ENCODE results near the gene GFPT1.

Gene GFPT1

DNA sequence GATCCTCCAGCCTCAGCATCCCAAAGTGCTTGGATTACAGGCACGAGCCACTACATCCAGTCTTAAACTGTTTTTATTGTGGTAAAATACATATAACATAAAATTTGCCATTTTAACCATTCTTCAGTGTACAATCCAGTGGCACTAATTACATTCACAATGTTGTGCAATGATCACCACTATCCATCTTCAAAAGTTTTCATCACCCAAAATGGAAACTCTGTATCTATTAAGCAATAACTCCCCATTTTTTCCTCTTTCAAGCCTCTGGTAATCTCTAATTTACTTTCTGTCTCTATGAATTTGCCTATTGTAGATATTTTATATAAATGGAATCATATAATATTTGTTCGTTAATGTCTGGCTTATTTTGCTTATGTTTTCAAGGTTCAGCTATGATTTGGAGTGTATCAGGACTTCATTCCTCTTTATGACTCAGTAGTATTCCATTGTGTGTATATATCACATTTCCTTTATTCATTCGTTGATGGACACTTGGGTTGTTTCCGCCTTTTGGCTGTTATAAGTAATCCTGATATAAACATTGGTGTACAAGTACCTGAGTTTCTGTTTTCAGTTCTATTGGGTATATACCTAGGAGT, 71.8 kb downstream of the GFPT1 start:
- Mint-ChIP-seq H3K36me3 (ENCODE audit: low read depth) (peaks cover 20% of the 10 kb centered on the region), H3K4me3 (no peak overlapping the region), H3K27me3 (no peaks in the 10 kb centered on the region), H3K27ac (no peak overlapping the region), H3K9me3 (peaks cover 16% of the 10 kb centered on the region), H3K4me1 (ENCODE audit: low read depth) (no peaks in the 10 kb centered on the region)

GRCh38 chr2:69311024-69311416, 76.0 kb downstream of the GFPT1 start:
- H3K9me3 Mint-ChIP-seq, result peaks cover 5% of the 10 kb centered on the region
- peaks cover 15% of the 10 kb centered on the region for H3K4me1 Mint-ChIP-seq (ENCODE audit: low read depth)
- peaks cover 4% of the 10 kb centered on the region for H3K27me3 Mint-ChIP-seq
- H3K4me3 Mint-ChIP-seq, result no peak overlapping the region
- peaks cover 4% of the 10 kb centered on the region for H3K36me3 Mint-ChIP-seq (ENCODE audit: low read depth)
- H3K27ac Mint-ChIP-seq, result no peak overlapping the region

GRCh38 chr2:69310111-69311023, 76.7 kb downstream of the GFPT1 start:
- H3K27ac Mint-ChIP-seq, result no peak overlapping the region
- peaks cover 7% of the 10 kb centered on the region for H3K27me3 Mint-ChIP-seq
- H3K9me3 Mint-ChIP-seq, result peaks cover 3% of the 10 kb centered on the region
- H3K4me1 Mint-ChIP-seq (ENCODE audit: low read depth), result peaks cover 17% of the 10 kb centered on the region
- H3K36me3 Mint-ChIP-seq (ENCODE audit: low read depth), result peaks cover 4% of the 10 kb centered on the region
- no peak overlapping the region for H3K4me3 Mint-ChIP-seq

GRCh38 chr2:69309351-69310110, 77.5 kb downstream of the GFPT1 start:
- Mint-ChIP-seq H3K27ac (no peak overlapping the region), H3K36me3 (ENCODE audit: low read depth) (peaks cover 4% of the 10 kb centered on the region), H3K4me1 (ENCODE audit: low read depth) (peaks cover 17% of the 10 kb centered on the region), H3K27me3 (peaks cover 10% of the 10 kb centered on the region), H3K4me3 (no peak overlapping the region), H3K9me3 (peaks cover 3% of the 10 kb centered on the region)

DNA sequence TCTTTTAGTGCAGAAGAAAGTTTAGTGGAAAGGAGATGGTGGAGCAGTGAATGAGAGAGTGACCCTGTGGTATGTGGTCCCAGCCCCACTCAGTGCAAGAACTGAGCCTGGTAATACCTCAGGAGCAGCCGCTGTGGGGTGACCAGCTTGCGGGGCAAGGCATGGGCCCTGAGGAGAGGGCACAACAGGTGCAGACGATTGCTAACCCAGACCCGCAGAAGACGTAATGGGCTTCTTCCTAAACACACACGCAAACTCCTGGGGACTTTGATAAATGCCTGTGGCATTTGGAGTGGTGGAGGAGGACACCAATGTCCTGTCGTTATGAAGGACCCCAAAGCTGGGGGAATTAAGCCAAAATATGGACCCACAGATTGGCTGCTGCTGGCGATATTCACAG, 78.7 kb downstream of the GFPT1 start:
- Mint-ChIP-seq H3K27ac (no peak overlapping the region), H3K27me3 (peaks cover 20% of the 10 kb centered on the region), H3K4me1 (ENCODE audit: low read depth) (peaks cover 17% of the 10 kb centered on the region), H3K4me3 (no peak overlapping the region), H3K9me3 (peaks cover 3% of the 10 kb centered on the region), H3K36me3 (ENCODE audit: low read depth) (peaks cover 4% of the 10 kb centered on the region)

DNA sequence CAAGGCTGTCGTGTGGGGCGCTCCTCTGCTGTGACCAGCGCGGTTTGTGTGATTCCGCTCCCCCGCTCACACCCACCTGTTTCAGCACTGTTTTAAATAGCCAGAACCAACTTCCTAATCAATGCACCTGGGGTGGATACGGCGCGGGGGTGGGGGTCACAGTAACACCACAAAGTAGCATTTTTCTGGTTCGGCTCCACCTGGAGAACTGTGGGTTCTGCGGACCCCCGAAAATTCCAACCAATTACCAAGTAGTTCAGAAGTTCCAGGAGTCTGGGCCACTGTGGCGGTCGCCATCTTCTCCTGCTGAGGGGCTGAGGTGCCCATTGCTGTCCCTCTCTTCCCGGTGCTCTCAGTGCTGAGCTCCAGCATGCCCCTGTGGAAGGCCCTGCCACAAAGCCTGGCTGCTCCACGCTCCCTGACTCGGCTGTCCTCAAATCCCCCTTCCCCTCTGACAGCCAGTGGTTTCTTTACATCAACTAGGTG, 79.4 kb downstream of the GFPT1 start:
- peaks cover 24% of the 10 kb centered on the region for H3K27me3 Mint-ChIP-seq
- H3K4me1 Mint-ChIP-seq (ENCODE audit: low read depth), result peaks cover 17% of the 10 kb centered on the region
- no peak overlapping the region for H3K27ac Mint-ChIP-seq
- H3K4me3 Mint-ChIP-seq, result peak overlapping the region; percentile 69
- H3K36me3 Mint-ChIP-seq (ENCODE audit: low read depth), result no peaks in the 10 kb centered on the region
- H3K9me3 Mint-ChIP-seq, result no peaks in the 10 kb centered on the region

DNA sequence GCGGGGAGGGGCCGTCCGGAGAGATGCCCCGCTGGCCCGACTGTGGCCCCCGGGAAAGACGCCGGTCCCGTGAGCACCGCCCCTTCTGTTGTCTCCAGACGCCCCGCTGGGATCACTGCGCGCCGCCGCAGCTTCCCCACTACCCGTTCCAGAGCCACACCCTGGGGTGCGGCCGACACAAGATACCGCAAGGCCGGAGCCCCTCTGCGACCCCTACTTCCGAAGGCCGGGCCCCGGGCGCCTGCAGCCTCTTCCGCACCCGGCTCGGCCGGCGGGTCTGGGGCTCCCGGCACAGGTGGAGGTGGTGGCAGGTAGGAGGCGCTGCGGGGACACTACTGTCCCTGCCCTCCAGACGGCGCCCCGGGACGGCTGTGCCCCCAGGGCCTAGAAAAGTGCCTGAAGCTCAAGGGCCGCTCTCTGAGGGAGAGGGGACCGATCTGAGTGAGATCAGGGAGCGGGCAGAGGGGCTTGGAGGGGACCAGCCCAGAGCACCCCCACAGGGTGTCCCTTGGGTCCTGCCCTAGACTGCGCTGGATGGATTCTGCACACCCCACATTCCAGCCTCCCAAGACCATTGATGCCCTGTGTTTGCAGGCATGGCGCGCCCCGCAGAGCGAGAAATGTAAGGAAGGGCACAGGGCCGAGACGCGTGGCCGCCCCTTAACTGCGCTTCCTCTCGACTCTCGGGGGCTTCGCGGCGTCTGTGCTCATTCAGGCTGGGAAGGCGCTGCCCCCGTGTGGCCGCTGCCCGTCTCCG, 80.0 kb downstream of the GFPT1 start:
- H3K27me3 Mint-ChIP-seq, result peaks cover 28% of the 10 kb centered on the region
- H3K36me3 Mint-ChIP-seq (ENCODE audit: low read depth), result no peaks in the 10 kb centered on the region
- no peaks in the 10 kb centered on the region for H3K9me3 Mint-ChIP-seq
- peak overlapping the region; percentile 69 for H3K4me3 Mint-ChIP-seq
- no peak overlapping the region for H3K27ac Mint-ChIP-seq
- H3K4me1 Mint-ChIP-seq (ENCODE audit: low read depth), result peaks cover 17% of the 10 kb centered on the region

DNA sequence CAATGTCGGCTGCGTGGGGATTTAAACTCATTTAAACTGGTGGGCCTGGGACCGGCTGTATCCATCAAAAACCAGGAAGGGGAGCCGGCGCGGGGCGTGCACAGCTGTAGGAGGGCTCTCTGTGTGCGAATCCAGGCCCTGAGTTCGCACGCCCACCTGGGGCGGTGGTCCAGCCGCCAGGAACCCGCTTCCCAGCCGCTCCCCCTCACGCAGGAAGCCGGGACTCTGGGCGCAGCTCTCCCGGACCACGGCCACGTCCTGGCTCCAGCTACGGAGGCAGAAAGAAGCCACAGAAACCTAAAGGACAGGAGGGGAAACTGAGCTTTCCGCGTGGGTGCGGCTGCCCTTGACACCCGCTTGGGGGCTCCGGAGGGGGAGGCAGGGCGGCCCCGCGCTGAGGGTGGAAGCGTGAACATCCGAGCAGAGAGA, 80.6 kb downstream of the GFPT1 start:
- Mint-ChIP-seq H3K4me3 (peak overlapping the region; percentile 69), H3K36me3 (ENCODE audit: low read depth) (no peaks in the 10 kb centered on the region), H3K27ac (no peak overlapping the region), H3K9me3 (no peaks in the 10 kb centered on the region), H3K4me1 (ENCODE audit: low read depth) (peaks cover 17% of the 10 kb centered on the region), H3K27me3 (peaks cover 28% of the 10 kb centered on the region)

GRCh38 chr2:69305712-69306392, 81.2 kb downstream of the GFPT1 start:
- Mint-ChIP-seq H3K36me3 (ENCODE audit: low read depth) (no peaks in the 10 kb centered on the region), H3K27me3 (peaks cover 28% of the 10 kb centered on the region), H3K4me1 (ENCODE audit: low read depth) (peaks cover 17% of the 10 kb centered on the region), H3K4me3 (peak overlapping the region; percentile 69), H3K9me3 (no peaks in the 10 kb centered on the region), H3K27ac (no peak overlapping the region)

DNA sequence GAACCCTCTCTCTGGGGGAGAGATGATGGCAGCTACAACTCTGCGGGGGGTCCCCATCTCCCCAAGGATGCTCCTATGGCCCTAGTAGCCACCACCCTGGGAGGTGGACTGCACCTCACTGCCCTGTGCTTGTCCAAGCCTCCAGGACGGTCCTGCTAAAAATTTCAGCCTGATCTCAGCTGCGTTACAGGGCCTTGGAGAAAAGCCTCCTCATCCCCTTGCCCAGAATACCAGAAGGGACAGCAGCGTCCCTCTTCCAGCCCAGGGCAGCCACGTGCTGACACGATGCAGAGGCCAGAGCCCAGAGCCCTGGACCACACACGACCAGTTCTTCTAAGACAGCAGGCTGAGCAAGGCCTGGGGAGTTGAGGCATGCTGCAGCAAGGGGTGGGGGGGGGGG, 81.9 kb downstream of the GFPT1 start:
- H3K4me3 Mint-ChIP-seq, result no peak overlapping the region
- H3K9me3 Mint-ChIP-seq, result no peaks in the 10 kb centered on the region
- no peak overlapping the region for H3K27ac Mint-ChIP-seq

DNA sequence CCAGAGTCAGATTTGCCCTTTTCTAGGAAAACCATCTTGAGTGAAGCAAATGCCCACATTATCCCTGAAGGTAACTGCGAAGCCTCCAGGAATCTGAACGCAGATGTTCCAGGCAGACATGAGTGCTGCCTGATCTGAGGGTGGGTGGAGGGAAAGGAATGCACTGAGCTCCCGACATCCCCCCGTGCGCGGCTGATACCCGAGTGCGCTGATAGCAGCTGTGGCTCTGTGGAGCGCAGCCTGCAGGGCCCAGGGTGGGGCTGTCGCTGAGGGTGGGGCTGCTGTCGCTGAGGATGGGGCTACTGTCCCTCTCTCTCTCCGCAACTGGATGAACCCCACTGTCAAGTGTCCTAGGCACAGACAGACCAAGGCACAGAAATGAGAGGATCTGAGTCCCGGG, 82.4 kb downstream of the GFPT1 start:
- H3K4me3 Mint-ChIP-seq, result no peak overlapping the region
- H3K27me3 Mint-ChIP-seq, result peaks cover 28% of the 10 kb centered on the region
- no peak overlapping the region for H3K27ac Mint-ChIP-seq
- no peaks in the 10 kb centered on the region for H3K36me3 Mint-ChIP-seq (ENCODE audit: low read depth)
- peaks cover 17% of the 10 kb centered on the region for H3K4me1 Mint-ChIP-seq (ENCODE audit: low read depth)
- no peaks in the 10 kb centered on the region for H3K9me3 Mint-ChIP-seq

More for the DNA sequence above, 81.9 kb downstream of the GFPT1 start:
- Mint-ChIP-seq H3K4me1 (ENCODE audit: low read depth) (peaks cover 17% of the 10 kb centered on the region), H3K27me3 (peaks cover 28% of the 10 kb centered on the region), H3K36me3 (ENCODE audit: low read depth) (no peaks in the 10 kb centered on the region)

GRCh38 chr2:69300650-69301049, 86.4 kb downstream of the GFPT1 start:
- Mint-ChIP-seq H3K36me3 (ENCODE audit: low read depth) (no peaks in the 10 kb centered on the region), H3K9me3 (no peaks in the 10 kb centered on the region), H3K27me3 (peaks cover 21% of the 10 kb centered on the region), H3K4me1 (ENCODE audit: low read depth) (no peaks in the 10 kb centered on the region), H3K4me3 (no peak overlapping the region), H3K27ac (no peak overlapping the region)

GRCh38 chr2:69299772-69300516, 87.1 kb downstream of the GFPT1 start:
- Mint-ChIP-seq H3K36me3 (ENCODE audit: low read depth) (no peaks in the 10 kb centered on the region), H3K27ac (no peak overlapping the region), H3K27me3 (peaks cover 21% of the 10 kb centered on the region), H3K9me3 (no peaks in the 10 kb centered on the region), H3K4me3 (no peak overlapping the region), H3K4me1 (ENCODE audit: low read depth) (no peaks in the 10 kb centered on the region)
